Glutamatergic neuron (in vitro differentiated cells): ENCODE data around the gene RPL22L1. TPM values are rescaled to one million over a fixed set of nuclear protein-coding genes. Genes with fewer than 3 reads are reported as not detected.

Experiments
- DNase-seq: peaks from one replicate; pipeline ENCODE4 v3.0.0; 2022
- H3K27ac Mint-ChIP-seq: one replicate; pipeline ENCODE4 v1.8.0; 2020; ENCODE audit warnings: mild to moderate bottlenecking, mixed read lengths, inconsistent platforms; ENCODE audit not compliant: unreplicated experiment
- H3K27me3 Mint-ChIP-seq: one replicate; pipeline ENCODE4 v1.8.0; 2020; ENCODE audit warnings: mild to moderate bottlenecking, moderate library complexity, mixed read lengths, inconsistent platforms; ENCODE audit not compliant: unreplicated experiment
- H3K36me3 Mint-ChIP-seq: one replicate; pipeline ENCODE4 v1.8.0; 2020; ENCODE audit warnings: mild to moderate bottlenecking, mixed read lengths, inconsistent platforms; ENCODE audit not compliant: unreplicated experiment
- H3K4me1 Mint-ChIP-seq: one replicate; pipeline ENCODE4 v1.8.0; 2020; ENCODE audit warnings: mild to moderate bottlenecking, low read depth, mixed read lengths, inconsistent platforms; ENCODE audit not compliant: unreplicated experiment
- H3K4me3 Mint-ChIP-seq: one replicate; pipeline ENCODE4 v1.8.0; 2020; ENCODE audit warnings: mild to moderate bottlenecking, mixed read lengths, inconsistent platforms; ENCODE audit not compliant: unreplicated experiment
- H3K9me3 Mint-ChIP-seq: one replicate; pipeline ENCODE4 v1.8.0; 2020; ENCODE audit warnings: mild to moderate bottlenecking, moderate library complexity, mixed read lengths, inconsistent platforms; ENCODE audit not compliant: unreplicated experiment
- CTCF ChIP-seq: fragments of 200-600 bp; sonication (generic); IDR thresholded peaks from one replicate; pipeline ENCODE4 v1.5.0; 2021; ENCODE audit not compliant: partially characterized antibody, unreplicated experiment
- total RNA-seq: library from RNA; stranded (reverse); fragmentation: NEBNext Ultra II Directional; extraction: Animal tissue kit (Norgen Biotek cat#: 25700); gene quantifications from one replicate; pipeline ENCODE4 v1.2.1, GENCODE V29; 2021; ENCODE audit not compliant: unreplicated experiment

The RPL22L1 gene
- total RNA-seq, 1 donor from 2014 or later: 10.8 TPM

GRCh38 chr3:170910542-170910941 is 40.5 kb upstream of the RPL22L1 start:
- Mint-ChIP-seq H3K27ac (no peak overlapping the region), H3K27me3 (peaks cover 3% of the 10 kb centered on the region), H3K9me3 (peaks cover 10% of the 10 kb centered on the region), H3K36me3 (peaks cover 8% of the 10 kb centered on the region), H3K4me1 (no peaks in the 10 kb centered on the region), H3K4me3 (no peak overlapping the region)
- TF ChIP-seq CTCF: no peak
- DNase-seq: no peak

GRCh38 chr3:170909129-170909903 is 39.3 kb upstream of the RPL22L1 start:
- DNase-seq: no peak
- TF ChIP-seq CTCF: no peak
- Mint-ChIP-seq H3K36me3 (peaks cover 8% of the 10 kb centered on the region), H3K27ac (no peak overlapping the region), H3K4me1 (no peaks in the 10 kb centered on the region), H3K27me3 (peaks cover 3% of the 10 kb centered on the region), H3K4me3 (peak overlapping the region; percentile 52), H3K9me3 (peaks cover 10% of the 10 kb centered on the region)

GRCh38 chr3:170908235-170909116 is 38.5 kb upstream of the RPL22L1 start, which contains the start of gene EIF5A2:
Gene EIF5A2, minus strand, starts transcription at chr3:170908637. Its CDS starts 831 bp downstream, at chr3:170907806.
- Mint-ChIP-seq H3K36me3 (peaks cover 8% of the 10 kb centered on the region), H3K4me3 (peak within 1 kb of the TSS; percentile 97), H3K4me1 (no peaks in the 10 kb centered on the region), H3K27me3 (peaks cover 3% of the 10 kb centered on the region), H3K27ac (peak within 1 kb of the TSS; percentile 59), H3K9me3 (peaks cover 10% of the 10 kb centered on the region)
- DNase-seq: peak; percentile 95
- TF ChIP-seq CTCF: no peak

GRCh38 chr3:170907637-170908234 is 37.7 kb upstream of the RPL22L1 start:
- H3K4me1 Mint-ChIP-seq: no peaks in the 10 kb centered on the region
- peak overlapping the region; percentile 28 for H3K27ac Mint-ChIP-seq
- H3K4me3 Mint-ChIP-seq: peak overlapping the region; percentile 97
- peaks cover 8% of the 10 kb centered on the region for H3K36me3 Mint-ChIP-seq
- DNase-seq: peak; percentile 14
- H3K27me3 Mint-ChIP-seq: peaks cover 3% of the 10 kb centered on the region
- TF ChIP-seq CTCF: no peak
- H3K9me3 Mint-ChIP-seq: peaks cover 10% of the 10 kb centered on the region
